Pancreas (tissue), 10 donors: ENCODE data around the gene WFIKKN1. TPM values are rescaled to one million over a fixed set of nuclear protein-coding genes. Genes with fewer than 3 reads are reported as not detected.

Source experiments
- ATAC-seq, 4 donors: fragments of 200-7000 bp; cut with Tn5 transposase; one replicate each; pipeline versions ENCODE4 v1.8.0 to v1.9.1; 2020; ENCODE audit warnings: mild to moderate bottlenecking in 4 of 4, moderate library complexity in 4 of 4
- DNase-seq, 6 donors: peaks; one replicate each; pipeline ENCODE4 v3.0.0-alpha.2; 2020
- FAIRE-seq: peaks from 2 replicates; lab custom pipeline; 2012; peaks lifted over from hg19 to GRCh38; lab: Jason Lieb, UNC
- H3K27ac ChIP-seq, 4 donors: fragments of 200-600 bp; sonication (generic); 1 replicate in 3 of 4; 2 replicates in 1 of 4; pipeline versions ENCODE4 v1.5.0 to v1.8.0; 2020
- H3K27me3 ChIP-seq, 4 donors: fragments of 200-600 bp; one replicate each; pipeline ENCODE4 v1.8.0; 2021
- H3K36me3 ChIP-seq, 3 donors: fragments of 200-600 bp; sonication (generic) in 1 of 3; one replicate each; pipeline versions ENCODE4 v1.5.0 to v1.8.0; 2020 to 2021
- H3K4me1 ChIP-seq, 3 donors: fragments of 200-600 bp; one replicate each; pipeline ENCODE4 v1.8.0; 2021
- H3K4me3 ChIP-seq, 4 donors: fragments of 200-600 bp; sonication (generic) in 2 of 4; one replicate each; pipeline versions ENCODE4 v1.5.0 to v1.8.0; 2020 to 2021
- H3K9me3 ChIP-seq, 4 donors: fragments of 200-600 bp; one replicate each; pipeline ENCODE4 v1.8.0; 2021
- WGBS, 2 donors: extraction: QIAGEN DNeasy Blood & Tissue Kit; methylation state at CpG; one replicate each; pipeline ENCODE4 v1.1.7; 2013; 5-methylcytosine and 5-hydroxymethylcytosine counted together
- intact Hi-C, 3 donors: fragments of 100-400 bp; cut with DNase I; formaldehyde crosslinking; loops; one replicate each; pipeline versions ENCODE4 v1.11.1 to v1.14.2; 2022
- polyA plus RNA-seq, 2 donors: library from polyadenylated mRNA; stranded (reverse); fragments of 200-250 nt; gene quantifications; one replicate each; pipeline ENCODE4 v1.2.3, GENCODE V29; 2013
- total RNA-seq, 6 donors: library from RNA; stranded (reverse); fragmentation: NEBNext Ultra II Directional in 4 of 6; extraction: Animal tissue kit (Norgen Biotek cat#: 25700) in 4 of 6; gene quantifications; one replicate each; pipeline versions ENCODE4 v1.2.1 to v1.2.4, GENCODE V29; 2021 to 2023
- TF ChIP-seq, protein P1 (sequence below), 4 donors: fragments of 200-600 bp; sonication (generic) in 3 of 4; IDR thresholded peaks; one replicate each; pipeline versions ENCODE4 v1.5.0 to v1.8.0; 2021; ENCODE audit warnings: antibody characterized with exemption in 4 of 4
- donor health status: healthy with polysubstance abuse.
- donor health status: DM: no; HTN: no; CAD: no; lungs with moderate emphysema.
- donor health status: DM: no; HTN: no; CAD: no.
- donor health status: control.
- donor health status: control.
- donor health status: Bipolar disorder and iron deficiency.
- donor health status: DM: yes; HTN: yes; CAD: no.
- donor health status: DM: no; HTN: no; CAD: no.
- donor health status: DM: no; HTN: no; CAD: no.
- donor health status: DM: yes; HTN: yes; CAD: no.

WFIKKN1 gene
- total and polyA plus RNA-seq, 8 donors = 0.75 to 13.8 (median 1.7) TPM

DNA sequence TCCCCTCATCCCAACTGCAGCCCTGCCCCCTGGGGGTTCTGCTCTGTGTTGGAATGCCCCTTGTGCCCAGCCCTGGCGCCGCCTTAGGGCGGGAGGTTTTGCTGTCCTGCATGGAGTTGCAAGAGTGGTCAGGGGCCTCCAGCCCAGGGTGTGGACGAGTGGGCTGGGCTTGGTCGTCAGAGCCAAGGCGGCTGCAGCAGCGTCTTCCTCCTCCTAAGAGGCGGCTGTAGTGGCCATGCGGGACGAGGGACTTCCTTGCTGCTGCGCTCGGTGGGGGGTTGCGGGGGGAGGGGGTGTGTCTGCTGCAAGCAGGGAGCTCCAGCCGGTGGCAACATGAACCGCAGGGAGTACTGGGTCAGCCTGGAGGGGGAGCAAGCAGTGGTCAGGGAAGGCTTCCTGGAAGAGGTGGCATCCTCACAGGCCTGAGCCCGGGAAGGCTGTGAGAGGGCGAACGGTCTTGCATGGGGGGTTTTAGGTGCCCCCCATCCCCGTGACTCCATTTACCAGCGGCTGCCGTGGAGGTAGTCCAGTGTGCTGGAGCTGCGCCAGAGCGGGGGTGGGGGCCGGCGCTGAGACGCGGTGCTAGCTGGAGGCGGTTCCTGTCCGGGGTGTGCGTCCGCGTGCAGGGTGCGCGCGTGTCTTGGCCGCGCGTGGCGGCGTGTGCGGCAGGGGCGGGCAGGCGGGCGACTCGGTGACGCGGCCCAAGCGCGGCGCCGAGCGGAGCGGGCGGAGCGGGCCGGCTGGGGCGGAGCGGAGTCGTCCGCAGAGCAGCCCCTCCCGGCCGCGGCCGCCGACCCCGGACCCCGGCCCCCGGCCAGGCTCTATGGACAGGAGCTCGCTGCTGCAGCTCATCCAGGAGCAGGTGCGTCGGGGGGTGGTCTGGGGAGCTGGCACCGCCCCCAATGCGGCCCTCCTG lies 44.4 kb downstream of the WFIKKN1 start, which contains the start of gene RHBDL1:
TSS of gene RHBDL1 (plus strand) at position 704 of the 916 bp plus-strand sequence. CDS start at position 824, 120 bp downstream.
- no peak for ATAC-seq
- intact Hi-C loops = no loop called here

DNA sequence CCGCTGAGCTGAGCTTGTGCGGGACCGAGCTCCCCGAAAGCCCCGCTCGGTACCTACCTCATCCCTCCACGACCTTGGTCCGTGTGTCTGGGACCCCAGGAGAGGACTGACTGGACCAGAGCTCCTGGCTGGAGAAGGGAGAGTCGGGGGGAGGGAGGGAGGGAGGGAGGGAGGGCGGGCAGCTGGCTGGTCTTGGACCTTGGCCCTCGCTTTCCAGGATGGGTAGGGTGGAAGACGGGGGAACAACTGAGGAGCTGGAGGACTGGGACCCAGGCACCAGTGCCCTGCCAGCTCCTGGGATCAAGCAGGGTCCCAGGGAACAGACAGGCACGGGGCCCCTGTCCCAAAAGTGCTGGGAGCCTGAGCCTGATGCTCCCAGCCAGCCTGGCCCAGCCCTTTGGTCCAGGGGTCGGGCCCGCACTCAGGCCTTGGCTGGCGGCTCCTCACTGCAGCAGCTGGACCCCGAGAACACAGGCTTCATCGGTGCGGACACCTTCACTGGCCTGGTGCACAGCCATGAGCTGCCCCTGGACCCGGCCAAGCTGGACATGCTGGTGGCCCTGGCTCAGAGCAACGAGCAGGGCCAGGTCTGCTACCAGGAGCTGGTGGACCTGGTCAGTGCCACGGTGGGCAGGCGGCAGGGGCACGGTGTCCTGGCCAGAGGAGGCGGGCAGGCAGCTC lies 45.2 kb downstream of the WFIKKN1 start:
- WGBS, 2 donors = 42 to 46% methylated on average over 24 to 25 of the region's 25 CpGs
- intact Hi-C loops = no loop called here
- FAIRE-seq = no peak
- Histone ChIP-seq H3K4me1 (peaks cover under 1 to 2% (median 1%) of the 10 kb centered on the region in 3 donors), H3K36me3 (peaks cover 0 to 21% (median 20%) of the 10 kb centered on the region in 3 donors), H3K9me3 (no peaks in the 10 kb centered on the region), H3K27ac (no peak overlapping the region), H3K27me3 (no peaks in the 10 kb centered on the region), H3K4me3 (peak overlapping the region in 2 of 4 donors; percentile 30 to 35)
- peak in 1 of 6 donors; percentile 87 for DNase-seq
- no peak for ATAC-seq
- TF ChIP-seq, protein P1, sequence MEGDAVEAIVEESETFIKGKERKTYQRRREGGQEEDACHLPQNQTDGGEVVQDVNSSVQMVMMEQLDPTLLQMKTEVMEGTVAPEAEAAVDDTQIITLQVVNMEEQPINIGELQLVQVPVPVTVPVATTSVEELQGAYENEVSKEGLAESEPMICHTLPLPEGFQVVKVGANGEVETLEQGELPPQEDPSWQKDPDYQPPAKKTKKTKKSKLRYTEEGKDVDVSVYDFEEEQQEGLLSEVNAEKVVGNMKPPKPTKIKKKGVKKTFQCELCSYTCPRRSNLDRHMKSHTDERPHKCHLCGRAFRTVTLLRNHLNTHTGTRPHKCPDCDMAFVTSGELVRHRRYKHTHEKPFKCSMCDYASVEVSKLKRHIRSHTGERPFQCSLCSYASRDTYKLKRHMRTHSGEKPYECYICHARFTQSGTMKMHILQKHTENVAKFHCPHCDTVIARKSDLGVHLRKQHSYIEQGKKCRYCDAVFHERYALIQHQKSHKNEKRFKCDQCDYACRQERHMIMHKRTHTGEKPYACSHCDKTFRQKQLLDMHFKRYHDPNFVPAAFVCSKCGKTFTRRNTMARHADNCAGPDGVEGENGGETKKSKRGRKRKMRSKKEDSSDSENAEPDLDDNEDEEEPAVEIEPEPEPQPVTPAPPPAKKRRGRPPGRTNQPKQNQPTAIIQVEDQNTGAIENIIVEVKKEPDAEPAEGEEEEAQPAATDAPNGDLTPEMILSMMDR (IDR thresholded peaks at IDR 0.05) = no peak

More for the DNA sequence above, 44.4 kb downstream of the WFIKKN1 start, which contains the start of gene RHBDL1:
- Histone ChIP-seq H3K4me3 (peak within 1 kb of the TSS in 2 of 4 donors; percentile 30 to 35), H3K9me3 (no peaks in the 10 kb centered on the region), H3K4me1 (no peaks in the 10 kb centered on the region), H3K27ac (no peak within 1 kb of the TSS), H3K36me3 (peaks cover 0 to 28% (median 27%) of the 10 kb centered on the region in 3 donors), H3K27me3 (no peaks in the 10 kb centered on the region)
- DNase-seq (peak in 3 of 6 donors; percentile 53 to 87 (median 76)), FAIRE-seq (no peak)
- WGBS, 2 donors = 9 to 16% methylated on average over 31 to 73 of the region's 73 CpGs
- TF ChIP-seq, protein P1 (IDR thresholded peaks at IDR 0.05) = no peak

DNA sequence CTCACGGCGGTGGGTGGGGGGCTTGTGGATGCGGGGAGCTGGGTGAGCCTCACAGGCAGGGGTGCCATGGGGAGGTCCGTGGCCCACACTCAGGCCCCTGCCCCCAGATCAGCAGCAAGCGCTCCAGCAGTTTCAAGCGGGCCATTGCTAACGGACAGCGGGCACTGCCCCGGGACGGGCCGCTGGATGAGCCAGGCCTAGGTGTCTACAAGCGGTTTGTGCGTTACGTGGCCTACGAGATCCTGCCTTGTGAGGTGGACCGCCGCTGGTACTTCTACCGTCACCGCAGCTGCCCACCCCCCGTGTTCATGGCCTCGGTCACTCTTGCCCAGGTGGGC lies 45.7 kb downstream of the WFIKKN1 start:
- 88 to 92% methylated on average over 18 to 21 of the region's 21 CpGs for WGBS, 2 donors

DNA sequence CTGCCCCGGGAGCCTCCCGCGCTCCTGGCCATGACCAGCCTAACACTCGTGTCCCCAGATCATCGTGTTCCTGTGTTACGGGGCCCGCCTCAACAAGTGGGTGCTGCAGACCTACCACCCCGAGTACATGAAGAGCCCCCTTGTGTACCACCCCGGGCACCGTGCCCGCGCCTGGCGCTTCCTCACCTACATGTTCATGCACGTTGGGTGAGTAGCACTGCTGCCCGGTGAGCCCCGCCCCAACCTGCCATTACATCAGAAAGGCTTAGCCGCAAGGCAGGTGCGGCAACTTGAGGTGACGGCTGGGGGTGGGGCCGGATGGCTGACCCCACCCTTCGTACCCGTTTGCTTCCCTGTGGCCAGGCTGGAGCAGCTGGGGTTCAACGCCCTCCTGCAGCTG lies 46.1 kb downstream of the WFIKKN1 start:
- WGBS, 2 donors = 76 to 82% methylated on average over 23 of the region's 23 CpGs
- H3K27me3 ChIP-seq = no peaks in the 10 kb centered on the region
- no peak overlapping the region for H3K4me3 ChIP-seq
- FAIRE-seq = no peak
- H3K9me3 ChIP-seq = no peaks in the 10 kb centered on the region
- no peak for ATAC-seq
- H3K27ac ChIP-seq = no peak overlapping the region
- peaks cover 9 to 11% (median 9%) of the 10 kb centered on the region in 3 donors for H3K4me1 ChIP-seq
- intact Hi-C loops = no loop called here
- peak in 2 of 6 donors; percentile 33 to 84 for DNase-seq
- H3K36me3 ChIP-seq = peaks cover 0 to 19% (median 17%) of the 10 kb centered on the region in 3 donors
- TF ChIP-seq, protein P1 (IDR thresholded peaks at IDR 0.05) = no peak

More for the DNA sequence above, 45.7 kb downstream of the WFIKKN1 start:
- peaks cover 5 to 7% (median 6%) of the 10 kb centered on the region in 3 donors for H3K4me1 ChIP-seq
- no peaks in the 10 kb centered on the region for H3K9me3 ChIP-seq
- H3K4me3 ChIP-seq = no peak overlapping the region
- FAIRE-seq (no peak), ATAC-seq (no peak), DNase-seq (no peak)
- H3K27me3 ChIP-seq = no peaks in the 10 kb centered on the region
- peaks cover 0 to 17% (median 15%) of the 10 kb centered on the region in 3 donors for H3K36me3 ChIP-seq
- intact Hi-C loops = no loop called here
- no peak overlapping the region for H3K27ac ChIP-seq
- TF ChIP-seq, protein P1 (IDR thresholded peaks at IDR 0.05) = no peak
